Calu3 (cell line): ENCODE data around the gene HEATR9. TPM values are rescaled to one million over a fixed set of nuclear protein-coding genes. Genes with fewer than 3 reads are reported as not detected.

Experiments used
- BruUV-seq: library from RNA; stranded (reverse); fragments of 400-500 nt; replicated peaks from 2 replicates; lab custom pipeline; 2021; lab: Mats Ljungman, UMichigan
- CTCF ChIA-PET: fragments of 300-600 bp; sonication (Branson Sonifier 250); formaldehyde crosslinking; loops from one replicate; lab custom pipeline; 2022; ENCODE audit warnings: antibody characterized with exemption; lab: Charles Lee
- DNase-seq: peaks from one replicate; pipeline ENCODE4 v3.0.0; 2022
- H3K27ac Mint-ChIP-seq: one replicate; pipeline ENCODE4 v1.8.0; 2022; ENCODE audit warnings: mixed read lengths; ENCODE audit not compliant: unreplicated experiment
- H3K27me3 Mint-ChIP-seq: one replicate; pipeline ENCODE4 v1.8.0; 2022; ENCODE audit warnings: mixed read lengths; ENCODE audit not compliant: unreplicated experiment
- H3K36me3 Mint-ChIP-seq: one replicate; pipeline ENCODE4 v1.8.0; 2022; ENCODE audit warnings: mild to moderate bottlenecking, moderate library complexity, mixed read lengths; ENCODE audit not compliant: insufficient read depth, unreplicated experiment
- H3K4me1 Mint-ChIP-seq: one replicate; pipeline ENCODE4 v1.8.0; 2022; ENCODE audit warnings: mild to moderate bottlenecking, low read depth, mixed read lengths; ENCODE audit not compliant: unreplicated experiment
- H3K4me3 Mint-ChIP-seq: one replicate; pipeline ENCODE4 v1.8.0; 2022; ENCODE audit warnings: mild to moderate bottlenecking, low read depth, moderate library complexity, mixed read lengths; ENCODE audit not compliant: unreplicated experiment
- H3K9me3 Mint-ChIP-seq: one replicate; pipeline ENCODE4 v1.8.0; 2022; ENCODE audit warnings: low read depth, mixed read lengths; ENCODE audit not compliant: unreplicated experiment
- intact Hi-C: fragments of 100-400 bp; cut with micrococcal nuclease; formaldehyde crosslinking; loops from one replicate; pipeline ENCODE4 v1.10.0; 2022; ENCODE audit not compliant: unreplicated experiment
- total RNA-seq: library from RNA; stranded (reverse); gene quantifications from 2 replicates; pipeline ENCODE4 v1.2.3, GENCODE V29; 2022
- TF ChIP-seq, protein P1 (sequence below): fragments of 200-600 bp; IDR thresholded peaks from one replicate; pipeline ENCODE4 v1.8.0; 2022; ENCODE audit warnings: antibody characterized with exemption; ENCODE audit not compliant: unreplicated experiment

HEATR9 gene
- total RNA-seq, 1 experiment from 2014 or later, result not detected

- H3K9me3 Mint-ChIP-seq, result no peaks in the 10 kb centered on the region
- peaks cover 23% of the 10 kb centered on the region for H3K4me1 Mint-ChIP-seq
- no peak overlapping the region for H3K27ac Mint-ChIP-seq
- no peaks in the 10 kb centered on the region for H3K27me3 Mint-ChIP-seq
- peaks cover 52% of the 10 kb centered on the region for H3K36me3 Mint-ChIP-seq
- TF ChIP-seq, protein P1, sequence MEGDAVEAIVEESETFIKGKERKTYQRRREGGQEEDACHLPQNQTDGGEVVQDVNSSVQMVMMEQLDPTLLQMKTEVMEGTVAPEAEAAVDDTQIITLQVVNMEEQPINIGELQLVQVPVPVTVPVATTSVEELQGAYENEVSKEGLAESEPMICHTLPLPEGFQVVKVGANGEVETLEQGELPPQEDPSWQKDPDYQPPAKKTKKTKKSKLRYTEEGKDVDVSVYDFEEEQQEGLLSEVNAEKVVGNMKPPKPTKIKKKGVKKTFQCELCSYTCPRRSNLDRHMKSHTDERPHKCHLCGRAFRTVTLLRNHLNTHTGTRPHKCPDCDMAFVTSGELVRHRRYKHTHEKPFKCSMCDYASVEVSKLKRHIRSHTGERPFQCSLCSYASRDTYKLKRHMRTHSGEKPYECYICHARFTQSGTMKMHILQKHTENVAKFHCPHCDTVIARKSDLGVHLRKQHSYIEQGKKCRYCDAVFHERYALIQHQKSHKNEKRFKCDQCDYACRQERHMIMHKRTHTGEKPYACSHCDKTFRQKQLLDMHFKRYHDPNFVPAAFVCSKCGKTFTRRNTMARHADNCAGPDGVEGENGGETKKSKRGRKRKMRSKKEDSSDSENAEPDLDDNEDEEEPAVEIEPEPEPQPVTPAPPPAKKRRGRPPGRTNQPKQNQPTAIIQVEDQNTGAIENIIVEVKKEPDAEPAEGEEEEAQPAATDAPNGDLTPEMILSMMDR, result no peak
- CTCF ChIA-PET, result no interaction called here
- intact Hi-C loops, result no loop called here
- no peak for DNase-seq
- no peak overlapping the region for H3K4me3 Mint-ChIP-seq
- BruUV-seq, result no TSS peak
Observed at GRCh38 chr17:35817196-35817595, 51.5 kb downstream of the HEATR9 start.

DNA sequence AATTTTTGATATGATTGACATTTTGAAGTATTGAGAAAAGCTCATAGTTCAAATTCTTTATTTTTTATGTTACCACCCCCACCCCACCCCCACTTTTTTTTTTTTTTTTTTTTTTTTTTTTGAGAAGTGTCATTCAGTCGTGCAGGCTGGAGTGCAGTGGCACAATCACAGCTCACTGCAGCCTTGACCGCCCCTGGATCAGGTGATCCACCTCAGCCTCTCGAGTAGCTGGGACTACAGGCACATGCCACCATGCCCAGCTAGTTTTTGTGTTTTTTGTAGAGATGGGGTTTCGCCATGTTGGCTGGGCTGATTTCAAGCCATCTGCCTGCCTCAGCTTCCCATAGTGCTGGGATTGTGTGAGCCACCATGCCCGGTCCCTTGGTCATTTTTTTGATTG is 52.0 kb downstream of the HEATR9 start:
- BruUV-seq, result no TSS peak

DNA sequence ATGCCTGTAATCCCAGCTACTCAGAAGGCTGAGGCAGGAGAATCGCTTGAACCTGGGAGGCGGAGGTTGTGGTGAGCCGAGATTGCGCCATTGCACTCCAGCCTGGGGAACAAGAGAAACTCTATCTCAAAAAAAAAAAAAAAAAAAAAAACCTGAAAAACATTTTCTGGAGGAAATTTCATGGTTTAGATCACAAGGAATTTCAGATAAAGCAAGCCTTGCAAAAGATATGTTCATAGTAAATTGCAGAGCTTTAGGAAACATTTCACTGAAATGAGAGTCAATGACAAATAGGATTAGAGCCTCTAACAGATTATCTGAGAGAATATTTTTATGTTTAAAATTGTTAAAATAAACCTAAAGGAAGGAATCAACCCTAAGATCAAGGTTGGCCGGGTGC is 56.2 kb downstream of the HEATR9 start:
- H3K36me3 Mint-ChIP-seq, result peaks cover 58% of the 10 kb centered on the region
- no peak for DNase-seq
- H3K4me1 Mint-ChIP-seq, result peaks cover 32% of the 10 kb centered on the region
- H3K4me3 Mint-ChIP-seq, result no peak overlapping the region
- no TSS peak for BruUV-seq
- H3K27ac Mint-ChIP-seq, result no peak overlapping the region
- no peaks in the 10 kb centered on the region for H3K9me3 Mint-ChIP-seq
- CTCF ChIA-PET, result interaction anchor here (1.3 kb wide), 1 partner anchor 48 kb away, joined by 3 read pairs; no protein-coding TSS in a partner anchor
- intact Hi-C loops, result no loop called here
- H3K27me3 Mint-ChIP-seq, result no peaks in the 10 kb centered on the region
- TF ChIP-seq, protein P1, result no peak

More for the DNA sequence above, 52.0 kb downstream of the HEATR9 start:
- CTCF ChIA-PET, result interaction anchor here (0.6 to 0.7 kb wide), 2 partner anchors 25 to 198 kb away, joined by 3 to 10 read pairs; no protein-coding TSS in a partner anchor
- H3K4me3 Mint-ChIP-seq, result no peak overlapping the region
- peaks cover 50% of the 10 kb centered on the region for H3K36me3 Mint-ChIP-seq
- TF ChIP-seq, protein P1, result no peak
- intact Hi-C loops, result no loop called here
- H3K27me3 Mint-ChIP-seq, result no peaks in the 10 kb centered on the region
- no peak for DNase-seq
- H3K9me3 Mint-ChIP-seq, result no peaks in the 10 kb centered on the region
- peaks cover 23% of the 10 kb centered on the region for H3K4me1 Mint-ChIP-seq
- no peak overlapping the region for H3K27ac Mint-ChIP-seq

DNA sequence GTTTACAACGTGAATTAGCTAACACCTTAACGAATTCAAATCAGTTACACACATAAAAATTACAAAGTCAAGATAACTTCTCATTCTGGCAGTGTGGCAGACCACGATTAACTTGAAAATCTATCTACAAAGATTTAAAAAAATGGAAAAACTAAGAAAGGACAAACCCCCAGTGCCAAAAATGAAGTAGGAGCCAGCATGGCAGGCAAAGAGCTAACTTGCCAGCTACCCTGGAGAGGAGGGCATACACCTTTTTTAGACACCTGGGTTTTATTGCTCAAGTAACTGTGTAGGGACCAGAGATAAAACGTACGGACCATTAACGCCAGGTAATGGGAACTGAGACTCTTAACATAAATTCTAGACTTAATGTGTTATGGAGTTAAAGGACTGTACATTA is 56.9 kb downstream of the HEATR9 start:
- Mint-ChIP-seq H3K4me3 (no peak overlapping the region), H3K36me3 (peaks cover 52% of the 10 kb centered on the region), H3K9me3 (no peaks in the 10 kb centered on the region), H3K4me1 (peaks cover 35% of the 10 kb centered on the region), H3K27me3 (no peaks in the 10 kb centered on the region), H3K27ac (no peak overlapping the region)
- TF ChIP-seq, protein P1, result no peak
- intact Hi-C loops, result no loop called here
- CTCF ChIA-PET, result interaction anchor here (1.3 kb wide), 1 partner anchor 47 kb away, joined by 3 read pairs; no protein-coding TSS in a partner anchor
- DNase-seq, result no peak
- no TSS peak for BruUV-seq
